Renal pelvis (tissue), 3 donors: ENCODE data around the gene VKORC1L1. TPM values are rescaled to one million over a fixed set of nuclear protein-coding genes. Genes with fewer than 3 reads are reported as not detected.

Experiments
- polyA plus RNA-seq, 3 donors: library from polyadenylated mRNA; unstranded; fragments of 120-200 nt; gene quantifications; one replicate each; pipeline ENCODE4 v1.2.1, GENCODE V29; 2013; ENCODE audit not compliant: insufficient read length in 3 of 3

Gene VKORC1L1
- polyA plus RNA-seq, 3 donors, result 24.3 to 30.6 (median 26.9) TPM

Other genes with a start within 250 kb of the VKORC1L1 start
- 10 to 100 TPM; 76.7 to 78.9 (median 77.8) TPM for gene GUSB, start 109.1 kb downstream of the VKORC1L1 start, polyA plus RNA-seq
- 10 to 100 TPM; 30.7 to 38.1 (median 36.1) TPM for gene ASL, start 202.7 kb downstream of the VKORC1L1 start, polyA plus RNA-seq
- gene CRCP, start 241.8 kb downstream of the VKORC1L1 start, polyA plus RNA-seq, result 10 to 100 TPM; 25.3 to 34.8 (median 33.3) TPM